Measurements from ENCODE around the gene DNAJC12.
"Not testable (repeated sequence)": the region's sequence is repeated elsewhere in the genome, so short reads cannot be mapped to it uniquely, and the experiment has no call there.

Gene DNAJC12

GRCh38 chr10:67837541-67838314, at the start of gene DNAJC12:
Gene DNAJC12, minus strand, starts transcription at chr10:67838188. Its CDS starts 177 bp downstream, at chr10:67838011.
- Histone ChIP-seq H3K27me3 (replicated peaks) (no peaks in the 10 kb centered on the region), H3K27ac (no peak within 1 kb of the TSS), H3K4me3 (ENCODE audit: low read depth, low read length) (peak within 1 kb of the TSS; percentile 45), H3K36me3 (replicated peaks) (no peaks in the 10 kb centered on the region)
- DNase-seq: peak; percentile 70
- in situ Hi-C loops (cut with HindIII; ENCODE audit: low pct_ligation_motif_present, low sequenced_read_pairs): no loop called here
- TF ChIP-seq CTCF (IDR thresholded peaks at IDR 0.05; ENCODE audit: low read depth, low read length, missing control alignments): no peak

GRCh38 chr10:67884842-67885670, 47.1 kb upstream of the DNAJC12 start:
- H3K4me3 ChIP-seq (ENCODE audit: low read depth, low read length): peak overlapping the region; percentile 82
- peaks cover 18% of the 10 kb centered on the region for H3K36me3 ChIP-seq (replicated peaks)
- DNase-seq: peak; percentile 45
- in situ Hi-C loops (cut with HindIII; ENCODE audit: low pct_ligation_motif_present, low sequenced_read_pairs): no loop called here
- peak overlapping the region; percentile 84 for H3K27ac ChIP-seq
- H3K27me3 ChIP-seq (replicated peaks): no peaks in the 10 kb centered on the region
- no peak for TF ChIP-seq CTCF (IDR thresholded peaks at IDR 0.05; ENCODE audit: low read depth, low read length, missing control alignments)

GRCh38 chr10:67884313-67884841, 46.4 kb upstream of the DNAJC12 start, which contains the start of gene SIRT1:
Gene SIRT1, plus strand, starts transcription at chr10:67884656. Its CDS starts 66 bp downstream, at chr10:67884722.
- Histone ChIP-seq H3K27ac (peak within 1 kb of the TSS; percentile 84), H3K36me3 (replicated peaks) (peaks cover 13% of the 10 kb centered on the region), H3K27me3 (replicated peaks) (no peaks in the 10 kb centered on the region), H3K4me3 (ENCODE audit: low read depth, low read length) (peak within 1 kb of the TSS; percentile 82)
- DNase-seq: peak; percentile 89
- in situ Hi-C loops (cut with HindIII; ENCODE audit: low pct_ligation_motif_present, low sequenced_read_pairs): no loop called here
- no peak for TF ChIP-seq CTCF (IDR thresholded peaks at IDR 0.05; ENCODE audit: low read depth, low read length, missing control alignments)

- no peak for DNase-seq
- in situ Hi-C loops (cut with HindIII; ENCODE audit: low pct_ligation_motif_present, low sequenced_read_pairs): no loop called here
- Histone ChIP-seq H3K27ac (peak overlapping the region; percentile 84), H3K36me3 (replicated peaks) (peaks cover 8% of the 10 kb centered on the region), H3K27me3 (replicated peaks) (no peaks in the 10 kb centered on the region), H3K4me3 (ENCODE audit: low read depth, low read length) (peak overlapping the region; percentile 82)
- TF ChIP-seq CTCF (IDR thresholded peaks at IDR 0.05; ENCODE audit: low read depth, low read length, missing control alignments): no peak
Measured at GRCh38 chr10:67883710-67884312, 45.8 kb upstream of the DNAJC12 start.

GRCh38 chr10:67878133-67878532, 40.1 kb upstream of the DNAJC12 start:
- no peak for TF ChIP-seq CTCF (IDR thresholded peaks at IDR 0.05; ENCODE audit: low read depth, low read length, missing control alignments)

GRCh38 chr10:67877421-67877820, 39.4 kb upstream of the DNAJC12 start:
- DNase-seq; H3K27ac ChIP-seq; H3K4me3 ChIP-seq (ENCODE audit: low read depth, low read length); H3K36me3 ChIP-seq (replicated peaks); H3K27me3 ChIP-seq (replicated peaks); in situ Hi-C loops (cut with HindIII; ENCODE audit: low pct_ligation_motif_present, low sequenced_read_pairs): not testable (repeated sequence)

More at GRCh38 chr10:67878133-67878532, 40.1 kb upstream of the DNAJC12 start:
- in situ Hi-C loops (cut with HindIII; ENCODE audit: low pct_ligation_motif_present, low sequenced_read_pairs): no loop called here
- H3K36me3 ChIP-seq (replicated peaks): no peaks in the 10 kb centered on the region
- no peak overlapping the region for H3K4me3 ChIP-seq (ENCODE audit: low read depth, low read length)
- no peak overlapping the region for H3K27ac ChIP-seq
- no peaks in the 10 kb centered on the region for H3K27me3 ChIP-seq (replicated peaks)
- no peak for DNase-seq

Data from brain microvascular endothelial cell (primary cell).